Measurements from ENCODE around the gene VPS25. TPM values are rescaled to one million over a fixed set of nuclear protein-coding genes. Genes with fewer than 3 reads are reported as not detected.

The VPS25 gene
- total and polyA plus RNA-seq, 9 of the 15 experiments (the other 6 are each of a cell fraction or from before 2014, with no cell fraction given), result 123 to 352 (median 180) TPM

DNA sequence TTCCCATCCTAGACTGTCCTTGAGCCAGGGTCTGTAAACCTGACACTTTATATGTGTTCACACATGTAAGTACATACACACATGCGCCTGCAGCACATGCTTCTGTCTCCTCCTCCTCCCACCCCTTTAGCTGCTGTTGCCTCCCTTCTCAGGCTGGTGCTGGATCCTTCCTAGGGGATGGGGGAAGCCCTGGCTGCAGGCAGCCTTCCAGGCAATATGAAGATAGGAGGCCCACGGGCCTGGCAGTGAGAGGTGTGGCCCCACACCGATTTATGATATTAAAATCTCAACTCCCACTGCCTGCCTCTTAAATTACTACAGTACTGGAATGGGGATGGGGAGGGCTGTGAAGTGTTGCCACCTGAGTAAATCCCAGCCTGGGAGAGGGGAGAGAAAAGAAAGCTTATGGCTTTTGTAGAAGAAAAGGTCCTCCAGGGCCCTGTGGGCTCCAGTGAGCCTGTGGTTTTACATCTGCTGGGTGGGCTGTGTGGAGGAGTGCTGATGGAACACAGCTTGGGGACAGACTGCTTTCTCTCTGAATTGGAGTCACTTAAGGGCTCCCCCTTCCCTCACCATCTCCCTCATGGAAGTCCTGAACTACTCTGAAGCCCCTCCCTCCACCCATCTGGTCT is 6.2 kb downstream of the VPS25 start:
- BruUV-seq (replicated peaks), result no TSS peak
- peak; percentile 2 for ATAC-seq
- H3K4me1 ChIP-seq (replicated peaks in 1 of 2; ENCODE audit: control insufficient read depth in 2 of 2, insufficient read depth in 2 of 2, low read length in 2 of 2), result peaks cover 59 to 75% of the 10 kb centered on the region in 2 experiments
- ChIA-PET POLR2A (interaction anchor here (0.5 to 5.2 kb wide), 7 partner anchors 9 to 585 kb away, joined by 3 to 47 read pairs (median 4); partner anchors contain the start of genes BECN1, CNTD1 and COA3), CTCF (ENCODE audit: low intra/inter-chr PET ratio) (no interaction called here)
- no peak overlapping the region; the same call in 1 of the 2 replicates for H2AFZ ChIP-seq (ENCODE audit: low read depth, low read length)
- H4K20me1 ChIP-seq (replicated peaks; ENCODE audit: control insufficient read depth, insufficient read depth, low read length), result no peaks in the 10 kb centered on the region
- H3K27ac ChIP-seq (ENCODE audit: extremely low read depth, low read depth, low read length), result peak overlapping the region; percentile 85
- H3K27me3 ChIP-seq (ENCODE audit: control insufficient read depth in 2 of 2, insufficient read depth in 2 of 2, low read length in 2 of 2), result no peaks in the 10 kb centered on the region
- TF ChIP-seq SMARCA4 (IDR thresholded peaks at IDR 0.05) (no peak), ZSCAN32 (CRISPR knock-in tag; IDR thresholded peaks at IDR 0.05) (no peak), HNRNPLL (IDR thresholded peaks at IDR 0.05; ENCODE audit: low read depth, low read length, poor library complexity, severe bottlenecking) (peak; percentile 7), MIER1 (IDR thresholded peaks at IDR 0.05; ENCODE audit: low read depth) (no peak), HMG20B (CRISPR knock-in tag; IDR thresholded peaks at IDR 0.05) (no peak), E2F6 (IDR thresholded peaks at IDR 0.05; ENCODE audit: borderline replicate concordance in 1 of 2, extremely low read depth in 1 of 2, insufficient read depth in 1 of 2, insufficient read length in 1 of 2, low read depth in 1 of 2, low read length in 1 of 2, poor library complexity in 1 of 2, severe bottlenecking in 1 of 2) (peak in 1 of 2 experiments; percentile 6)
- TF ChIP-seq, protein P1, sequence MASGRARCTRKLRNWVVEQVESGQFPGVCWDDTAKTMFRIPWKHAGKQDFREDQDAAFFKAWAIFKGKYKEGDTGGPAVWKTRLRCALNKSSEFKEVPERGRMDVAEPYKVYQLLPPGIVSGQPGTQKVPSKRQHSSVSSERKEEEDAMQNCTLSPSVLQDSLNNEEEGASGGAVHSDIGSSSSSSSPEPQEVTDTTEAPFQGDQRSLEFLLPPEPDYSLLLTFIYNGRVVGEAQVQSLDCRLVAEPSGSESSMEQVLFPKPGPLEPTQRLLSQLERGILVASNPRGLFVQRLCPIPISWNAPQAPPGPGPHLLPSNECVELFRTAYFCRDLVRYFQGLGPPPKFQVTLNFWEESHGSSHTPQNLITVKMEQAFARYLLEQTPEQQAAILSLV (tag; IDR thresholded peaks at IDR 0.05), result no peak
- H3K9me1 ChIP-seq (ENCODE audit: control insufficient read depth, insufficient read depth, low read length), result no peaks in the 10 kb centered on the region
- peaks cover 69% of the 10 kb centered on the region for H3K36me3 ChIP-seq (ENCODE audit: control insufficient read depth, insufficient read depth, low read length)
- H3K9me3 ChIP-seq (replicated peaks; ENCODE audit: control insufficient read depth, insufficient read depth, low read depth, low read length), result no peaks in the 10 kb centered on the region
- FAIRE-seq, result no peak
- peak overlapping the region; percentile 76 for H3K4me2 ChIP-seq (ENCODE audit: insufficient read depth, low read length)
- intact Hi-C loops (cut with micrococcal nuclease), result no loop called here
- peak in 1 of 4 experiments; percentile 35 for DNase-seq (ENCODE audit: extremely low read depth in 1 of 4, low spot score in 3 of 4)
- peaks cover 42% of the 10 kb centered on the region for H3K79me2 ChIP-seq (ENCODE audit: control insufficient read depth, insufficient read depth, low read length)
- peak overlapping the region; percentile 82 to 98; a peak in 3 of 4 replicates for H3K9ac ChIP-seq (ENCODE audit: insufficient read depth in 1 of 2, low read depth in 2 of 2, low read length in 2 of 2)
- whole genome bisulfite sequencing (ENCODE audit: insufficient coverage, low coverage, missing lambda C conversion rate), result 31% methylated on average over 3 of the region's 3 CpGs
- in situ Hi-C loops (cut with MboI), result no loop called here
- H3K4me3 ChIP-seq, result 0 out of 2 replicates have a peak overlapping the region, but pooled peaks have one; percentile 53
